Transverse colon (tissue), 4 donors: ENCODE data around the gene PRRC1.

Experiments used
- EP300 ChIP-seq: sonication (generic); formaldehyde crosslinking; IDR thresholded peaks from one replicate; pipeline ENCODE4 v1.6.1; 2017; ENCODE audit warnings: antibody characterized with exemption, low read depth
- POLR2A ChIP-seq: fragments of 450-650 bp; IDR thresholded peaks from one replicate; pipeline ENCODE4 v1.6.1; 2016; ENCODE audit warnings: antibody characterized with exemption, mild to moderate bottlenecking, moderate library complexity
- POLR2AphosphoS5 ChIP-seq, 3 donors: sonication (generic); formaldehyde crosslinking; IDR thresholded peaks; one replicate each; pipeline ENCODE4 v1.6.1; 2016; ENCODE audit warnings: antibody characterized with exemption in 3 of 3
- TF ChIP-seq, protein P1 (sequence below), 5 experiments: fragments of 200-600 bp in 3 of 5; fragments of 450-650 bp in 2 of 5; sonication (generic) in 3 of 5; IDR thresholded peaks; 1 replicate in 2 of 5; 2 replicates in 3 of 5; pipeline ENCODE4 v1.5.1; 2016 to 2017; ENCODE audit warnings: antibody characterized with exemption in 5 of 5, inconsistent platforms in 3 of 5, mild to moderate bottlenecking in 2 of 5, moderate library complexity in 1 of 5

DNA sequence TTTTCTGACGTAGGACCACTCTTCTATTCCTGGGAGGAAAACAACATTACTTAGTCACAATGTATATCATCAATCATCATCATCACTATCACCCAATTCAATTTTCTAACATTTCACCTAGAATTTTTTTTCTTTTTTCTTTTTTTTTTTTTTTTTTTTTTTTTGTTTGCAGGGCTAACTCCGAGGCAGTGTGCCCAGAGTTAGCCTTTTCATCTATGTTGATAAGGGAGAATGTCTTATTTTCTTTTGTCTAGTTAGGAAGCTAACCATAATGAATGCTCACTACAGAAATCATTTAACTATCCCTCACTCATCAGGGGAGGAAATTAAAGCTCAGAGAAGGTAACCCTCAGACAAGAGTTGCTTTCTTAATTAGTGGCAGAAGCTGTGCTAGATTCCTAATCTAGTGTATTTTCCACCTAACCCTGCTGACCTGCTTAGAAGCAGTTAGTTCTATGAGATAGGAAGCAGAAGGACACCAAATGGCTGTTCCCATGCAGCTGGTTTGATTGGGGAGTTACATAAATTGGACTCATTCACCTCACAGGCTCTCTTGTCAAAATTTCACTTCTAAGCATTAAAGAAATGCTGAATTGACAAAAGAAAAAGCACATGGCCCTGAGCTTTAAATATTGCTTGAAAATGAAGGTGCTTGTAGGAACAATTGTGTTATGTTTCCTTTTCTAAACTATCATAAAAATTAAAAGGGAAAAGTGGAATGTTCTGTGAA is 8.6 kb upstream of the PRRC1 start:
- TF ChIP-seq, protein P1, sequence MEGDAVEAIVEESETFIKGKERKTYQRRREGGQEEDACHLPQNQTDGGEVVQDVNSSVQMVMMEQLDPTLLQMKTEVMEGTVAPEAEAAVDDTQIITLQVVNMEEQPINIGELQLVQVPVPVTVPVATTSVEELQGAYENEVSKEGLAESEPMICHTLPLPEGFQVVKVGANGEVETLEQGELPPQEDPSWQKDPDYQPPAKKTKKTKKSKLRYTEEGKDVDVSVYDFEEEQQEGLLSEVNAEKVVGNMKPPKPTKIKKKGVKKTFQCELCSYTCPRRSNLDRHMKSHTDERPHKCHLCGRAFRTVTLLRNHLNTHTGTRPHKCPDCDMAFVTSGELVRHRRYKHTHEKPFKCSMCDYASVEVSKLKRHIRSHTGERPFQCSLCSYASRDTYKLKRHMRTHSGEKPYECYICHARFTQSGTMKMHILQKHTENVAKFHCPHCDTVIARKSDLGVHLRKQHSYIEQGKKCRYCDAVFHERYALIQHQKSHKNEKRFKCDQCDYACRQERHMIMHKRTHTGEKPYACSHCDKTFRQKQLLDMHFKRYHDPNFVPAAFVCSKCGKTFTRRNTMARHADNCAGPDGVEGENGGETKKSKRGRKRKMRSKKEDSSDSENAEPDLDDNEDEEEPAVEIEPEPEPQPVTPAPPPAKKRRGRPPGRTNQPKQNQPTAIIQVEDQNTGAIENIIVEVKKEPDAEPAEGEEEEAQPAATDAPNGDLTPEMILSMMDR (IDR thresholded peaks at IDR 0.05), result no peak
- no peak for TF ChIP-seq POLR2AphosphoS5 (IDR thresholded peaks at IDR 0.05)
- TF ChIP-seq POLR2A, result no peak
- no peak for TF ChIP-seq EP300
